Endodermal cell (in vitro differentiated cells): ENCODE data around the gene SREK1IP1. TPM values are rescaled to one million over a fixed set of nuclear protein-coding genes. Genes with fewer than 3 reads are reported as not detected.
A peak's percentile ranks its signal among the peaks of the same experiment; 100 is the strongest.

Experiments
- DNase-seq: peaks from one replicate; pipeline ENCODE4 v3.0.0-alpha.2; 2017
- H3K27ac ChIP-seq: 2 replicates; pipeline ENCODE4 v1.5.1; 2013; ENCODE audit warnings: mild to moderate bottlenecking, low read depth, low read length, moderate library complexity
- H3K27me3 ChIP-seq: 2 replicates; pipeline ENCODE4 v1.6.1; 2013; ENCODE audit warnings: mild to moderate bottlenecking, low read length, moderate library complexity; ENCODE audit not compliant: insufficient read depth, control insufficient read depth, poor library complexity, severe bottlenecking
- H3K36me3 ChIP-seq: 2 replicates; pipeline ENCODE4 v1.7.0; 2013; ENCODE audit warnings: mild to moderate bottlenecking, low read length, moderate library complexity; ENCODE audit not compliant: control insufficient read depth, insufficient read depth
- H3K4me1 ChIP-seq: one replicate; pipeline ENCODE4 v1.7.0; 2013; ENCODE audit warnings: low read length; ENCODE audit not compliant: control insufficient read depth, insufficient read depth
- H3K4me3 ChIP-seq: 2 replicates; pipeline ENCODE4 v1.5.1; 2013; ENCODE audit warnings: mild to moderate bottlenecking, low read length, moderate library complexity
- H3K9ac ChIP-seq: 2 replicates; pipeline ENCODE4 v1.6.1; 2013; ENCODE audit warnings: mild to moderate bottlenecking, low read length, moderate library complexity; ENCODE audit not compliant: poor library complexity, severe bottlenecking; ENCODE audit errors: extremely low read depth
- H3K9me3 ChIP-seq: 2 replicates; pipeline ENCODE4 v1.6.1; 2013; ENCODE audit warnings: mild to moderate bottlenecking, low read length, moderate library complexity; ENCODE audit not compliant: control insufficient read depth
- H3K27ac Mint-ChIP-seq: 2 replicates; pipeline ENCODE4 v1.8.0; 2020; ENCODE audit warnings: mixed read lengths
- H3K27me3 Mint-ChIP-seq: 2 replicates; pipeline ENCODE4 v1.8.0; 2021; ENCODE audit warnings: mild to moderate bottlenecking, mixed read lengths; ENCODE audit not compliant: insufficient read depth
- H3K36me3 Mint-ChIP-seq: 2 replicates; pipeline ENCODE4 v1.8.0; 2020; ENCODE audit warnings: low read depth, mixed read lengths
- H3K4me1 Mint-ChIP-seq: 2 replicates; pipeline ENCODE4 v1.8.0; 2020; ENCODE audit warnings: mixed read lengths
- H3K4me3 Mint-ChIP-seq: 2 replicates; pipeline ENCODE4 v1.8.0; 2020; ENCODE audit warnings: mild to moderate bottlenecking, moderate library complexity, mixed read lengths
- H3K9me3 Mint-ChIP-seq: 2 replicates; pipeline ENCODE4 v1.8.0; 2020; ENCODE audit warnings: mild to moderate bottlenecking, mixed read lengths
- WGBS, 2 experiments: methylation state at CpG; one replicate each; pipeline versions ENCODE4 v1.1.5 to v1.1.7; 2013; ENCODE audit warnings: missing lambda C conversion rate in 2 of 2, mixed read lengths in 1 of 2; ENCODE audit not compliant: insufficient coverage in 1 of 2, insufficient read length in 1 of 2; 5-methylcytosine and 5-hydroxymethylcytosine counted together
- total RNA-seq, 2 donors: library from RNA; stranded (reverse); fragmentation: NEBNext Ultra II Directional in 1 of 2; extraction: Animal tissue kit (Norgen Biotek cat#: 25700) in 1 of 2; gene quantifications; 2 replicates in 1 of 2; 3 replicates in 1 of 2; pipeline ENCODE4 v1.2.1, GENCODE V29; 2021
- TF ChIP-seq, protein P1 (sequence below): fragments of 200-600 bp; sonication (generic); conservative IDR thresholded peaks from 2 replicates; pipeline ENCODE4 v1.5.0; 2021; ENCODE audit warnings: antibody characterized with exemption, mild to moderate bottlenecking

Gene SREK1IP1
- total RNA-seq, 2 donors from 2014 or later = 51.6 to 55.1 TPM

DNA sequence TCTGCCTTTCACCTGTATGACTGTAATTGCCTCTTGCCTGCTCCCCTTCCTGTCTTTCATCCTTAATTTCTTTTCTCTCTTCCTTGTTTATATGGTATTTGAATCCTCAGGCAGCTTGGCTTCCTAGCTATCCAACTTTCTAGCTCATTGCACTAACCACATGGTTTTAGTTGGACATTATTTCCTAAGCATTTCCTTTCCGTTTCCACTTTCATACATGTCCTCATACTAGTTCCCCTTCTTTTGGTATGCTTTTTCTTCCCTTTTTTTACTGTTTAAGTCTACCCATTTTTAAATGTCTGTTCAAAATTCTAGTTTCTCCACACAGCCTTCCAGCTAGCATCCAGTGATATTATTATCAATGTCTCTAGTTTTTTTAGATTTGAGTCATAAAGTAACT, 6.8 kb upstream of the SREK1IP1 start:
- 96 to 100% methylated on average over 1 of the region's 1 CpG for WGBS, 2 experiments
- DNase-seq = no peak
- Histone ChIP-seq H3K4me3 (peak overlapping the region; percentile 3), H3K36me3 (peaks cover 54% of the 10 kb centered on the region), H3K4me1 (peaks cover 6% of the 10 kb centered on the region), H3K9me3 (no peaks in the 10 kb centered on the region), H3K27me3 (no peaks in the 10 kb centered on the region), H3K27ac (no peak overlapping the region), H3K9ac (no peak overlapping the region)
- Mint-ChIP-seq H3K36me3 (peaks cover 24% of the 10 kb centered on the region), H3K27ac (no peak overlapping the region), H3K9me3 (no peaks in the 10 kb centered on the region), H3K4me1 (peaks cover 40% of the 10 kb centered on the region), H3K27me3 (no peaks in the 10 kb centered on the region), H3K4me3 (no peak overlapping the region)
- TF ChIP-seq, protein P1, sequence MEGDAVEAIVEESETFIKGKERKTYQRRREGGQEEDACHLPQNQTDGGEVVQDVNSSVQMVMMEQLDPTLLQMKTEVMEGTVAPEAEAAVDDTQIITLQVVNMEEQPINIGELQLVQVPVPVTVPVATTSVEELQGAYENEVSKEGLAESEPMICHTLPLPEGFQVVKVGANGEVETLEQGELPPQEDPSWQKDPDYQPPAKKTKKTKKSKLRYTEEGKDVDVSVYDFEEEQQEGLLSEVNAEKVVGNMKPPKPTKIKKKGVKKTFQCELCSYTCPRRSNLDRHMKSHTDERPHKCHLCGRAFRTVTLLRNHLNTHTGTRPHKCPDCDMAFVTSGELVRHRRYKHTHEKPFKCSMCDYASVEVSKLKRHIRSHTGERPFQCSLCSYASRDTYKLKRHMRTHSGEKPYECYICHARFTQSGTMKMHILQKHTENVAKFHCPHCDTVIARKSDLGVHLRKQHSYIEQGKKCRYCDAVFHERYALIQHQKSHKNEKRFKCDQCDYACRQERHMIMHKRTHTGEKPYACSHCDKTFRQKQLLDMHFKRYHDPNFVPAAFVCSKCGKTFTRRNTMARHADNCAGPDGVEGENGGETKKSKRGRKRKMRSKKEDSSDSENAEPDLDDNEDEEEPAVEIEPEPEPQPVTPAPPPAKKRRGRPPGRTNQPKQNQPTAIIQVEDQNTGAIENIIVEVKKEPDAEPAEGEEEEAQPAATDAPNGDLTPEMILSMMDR = no peak

DNA sequence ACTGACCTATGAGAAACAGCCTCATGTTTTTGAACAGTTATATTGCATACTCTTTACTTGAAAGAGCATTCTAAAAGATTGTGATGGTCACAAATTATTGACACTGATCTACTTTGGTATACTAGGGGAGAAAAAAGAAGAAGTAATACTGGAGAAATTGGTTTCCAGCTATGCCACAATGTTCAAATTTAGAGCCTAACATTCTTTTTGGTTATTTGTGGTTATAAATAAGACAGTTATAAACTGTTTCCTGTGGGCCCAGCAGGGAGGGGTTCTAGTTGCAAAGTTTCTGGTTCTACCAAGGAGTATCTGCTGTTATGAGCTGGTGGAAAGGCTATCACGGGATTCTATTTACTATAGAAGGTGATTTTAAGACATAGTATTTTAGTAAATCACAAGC, 5.0 kb upstream of the SREK1IP1 start:
- no peak overlapping the region for H3K27ac ChIP-seq
- H3K9ac ChIP-seq = no peak overlapping the region
- peaks cover 37% of the 10 kb centered on the region for H3K36me3 ChIP-seq
- no peak overlapping the region for H3K4me3 Mint-ChIP-seq
- DNase-seq = no peak
- H3K9me3 Mint-ChIP-seq = no peaks in the 10 kb centered on the region
- peaks cover 6% of the 10 kb centered on the region for H3K4me1 ChIP-seq
- H3K27ac Mint-ChIP-seq = no peak overlapping the region
- peak overlapping the region; percentile 16 for H3K4me3 ChIP-seq
- no peaks in the 10 kb centered on the region for H3K9me3 ChIP-seq
- TF ChIP-seq, protein P1 = no peak
- H3K27me3 ChIP-seq = no peaks in the 10 kb centered on the region
- no peaks in the 10 kb centered on the region for H3K27me3 Mint-ChIP-seq
- H3K36me3 Mint-ChIP-seq = peaks cover 12% of the 10 kb centered on the region
- 100% methylated on average over 1 of the region's 1 CpG; no CpG with 5 or more reads in 1 of the 2 experiments for WGBS, 2 experiments
- H3K4me1 Mint-ChIP-seq = peaks cover 47% of the 10 kb centered on the region

DNA sequence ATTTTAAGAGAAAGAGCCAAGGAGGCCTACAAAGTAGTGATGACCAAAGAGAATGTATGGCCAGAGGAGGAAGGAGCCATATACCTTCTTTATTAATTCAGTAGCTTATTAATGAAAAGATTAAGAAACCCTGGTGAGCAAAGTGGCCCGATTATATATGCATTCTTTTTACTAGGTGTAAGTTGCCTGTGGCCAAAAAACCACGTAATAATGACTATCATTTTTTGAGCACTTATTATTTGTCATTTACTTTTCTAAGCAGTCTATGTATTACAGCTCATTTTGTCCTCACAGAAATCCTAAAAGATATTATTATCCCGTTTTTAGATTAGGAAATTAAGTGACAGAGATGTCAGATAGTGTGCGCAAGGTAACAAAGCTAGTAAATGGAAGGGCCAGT, 3.2 kb upstream of the SREK1IP1 start:
- no peak overlapping the region for H3K27ac ChIP-seq
- Mint-ChIP-seq H3K4me3 (no peak overlapping the region), H3K9me3 (no peaks in the 10 kb centered on the region), H3K27ac (no peak overlapping the region), H3K27me3 (no peaks in the 10 kb centered on the region), H3K36me3 (peaks cover 15% of the 10 kb centered on the region), H3K4me1 (peaks cover 51% of the 10 kb centered on the region)
- H3K27me3 ChIP-seq = no peaks in the 10 kb centered on the region
- H3K9ac ChIP-seq = no peak overlapping the region
- no peak for DNase-seq
- H3K4me1 ChIP-seq = peaks cover 6% of the 10 kb centered on the region
- WGBS, 2 experiments = 95 to 97% methylated on average over 2 to 4 of the region's 4 CpGs
- no peaks in the 10 kb centered on the region for H3K9me3 ChIP-seq
- TF ChIP-seq, protein P1 = no peak
- H3K36me3 ChIP-seq = peaks cover 25% of the 10 kb centered on the region
- peak overlapping the region; percentile 99 for H3K4me3 ChIP-seq
